ENCODE results near the gene ITGAL.
"Not testable (repeated sequence)": the region's sequence is repeated elsewhere in the genome, so short reads cannot be mapped to it uniquely, and the experiment has no call there.

The ITGAL gene

GRCh38 chr16:30472328-30472942, at the start of gene ITGAL:
Gene ITGAL, plus strand, starts transcription at chr16:30472742. Its CDS starts 96 bp downstream, at chr16:30472838.
- peak; percentile 75 for DNase-seq

GRCh38 chr16:30428055-30428454, 44.5 kb upstream of the ITGAL start:
- no peak for DNase-seq

- DNase-seq = no peak
Measured at GRCh38 chr16:30429418-30429677, 43.2 kb upstream of the ITGAL start.

- peak; percentile 91 for DNase-seq
Measured at GRCh38 chr16:30429678-30430427, 42.7 kb upstream of the ITGAL start, which contains the start of gene DCTPP1. Gene DCTPP1, minus strand, starts transcription at chr16:30430030. Its CDS starts 50 bp downstream, at chr16:30429980.

GRCh38 chr16:30430428-30430970, 42.0 kb upstream of the ITGAL start:
- DNase-seq = no peak

GRCh38 chr16:30434852-30435251, 37.7 kb upstream of the ITGAL start:
- no peak for DNase-seq

- DNase-seq = no peak
Measured at GRCh38 chr16:30437511-30438046, 35.0 kb upstream of the ITGAL start.

GRCh38 chr16:30438835-30439234, 33.7 kb upstream of the ITGAL start:
- DNase-seq = no peak

- DNase-seq = no peak
Measured at GRCh38 chr16:30439720-30440348, 32.7 kb upstream of the ITGAL start.

- no peak for DNase-seq
Measured at GRCh38 chr16:30443631-30444030, 28.9 kb upstream of the ITGAL start.

- no peak for DNase-seq
Measured at GRCh38 chr16:30444231-30445148, 28.1 kb upstream of the ITGAL start.

- no peak for DNase-seq
Measured at GRCh38 chr16:30445149-30445407, 27.5 kb upstream of the ITGAL start.

GRCh38 chr16:30445408-30446202, 26.9 kb upstream of the ITGAL start, which contains the start of gene SEPHS2:
Gene SEPHS2, minus strand, starts transcription at chr16:30445874. Its CDS starts 147 bp downstream, at chr16:30445727.
- peak; percentile 96 for DNase-seq

- no peak for DNase-seq
Measured at GRCh38 chr16:30446203-30446595, 26.3 kb upstream of the ITGAL start.

GRCh38 chr16:30447512-30448226, 24.9 kb upstream of the ITGAL start:
- DNase-seq = no peak

- no peak for DNase-seq
Measured at GRCh38 chr16:30449116-30449435, 23.5 kb upstream of the ITGAL start.

GRCh38 chr16:30452709-30453580, 19.6 kb upstream of the ITGAL start:
- DNase-seq = not testable (repeated sequence)

- no peak for DNase-seq
Measured at GRCh38 chr16:30456302-30456701, 16.2 kb upstream of the ITGAL start.

- DNase-seq = no peak
Measured at GRCh38 chr16:30457256-30457655, 15.3 kb upstream of the ITGAL start.
